Measurements from ENCODE around the gene IFNG. TPM values are rescaled to one million over a fixed set of nuclear protein-coding genes. Genes with fewer than 3 reads are reported as not detected.

The IFNG gene
- total and polyA plus RNA-seq, 12 donors = 1.5 TPM; not detected in 11

GRCh38 chr12:68106160-68106559 lies 53.4 kb downstream of the IFNG start:
- Histone ChIP-seq H3K36me3 (no peaks in the 10 kb centered on the region), H3K27ac (no peak overlapping the region), H3K9me3 (no peaks in the 10 kb centered on the region), H3K4me3 (no peak overlapping the region), H3K4me1 (no peaks in the 10 kb centered on the region), H3K27me3 (no peaks in the 10 kb centered on the region)
- ATAC-seq = no peak
- 63 to 78% methylated on average over 5 of the region's 5 CpGs for WGBS, 2 donors
- intact Hi-C loops (cut with DNase I) = no loop called here
- TF ChIP-seq, protein P1, sequence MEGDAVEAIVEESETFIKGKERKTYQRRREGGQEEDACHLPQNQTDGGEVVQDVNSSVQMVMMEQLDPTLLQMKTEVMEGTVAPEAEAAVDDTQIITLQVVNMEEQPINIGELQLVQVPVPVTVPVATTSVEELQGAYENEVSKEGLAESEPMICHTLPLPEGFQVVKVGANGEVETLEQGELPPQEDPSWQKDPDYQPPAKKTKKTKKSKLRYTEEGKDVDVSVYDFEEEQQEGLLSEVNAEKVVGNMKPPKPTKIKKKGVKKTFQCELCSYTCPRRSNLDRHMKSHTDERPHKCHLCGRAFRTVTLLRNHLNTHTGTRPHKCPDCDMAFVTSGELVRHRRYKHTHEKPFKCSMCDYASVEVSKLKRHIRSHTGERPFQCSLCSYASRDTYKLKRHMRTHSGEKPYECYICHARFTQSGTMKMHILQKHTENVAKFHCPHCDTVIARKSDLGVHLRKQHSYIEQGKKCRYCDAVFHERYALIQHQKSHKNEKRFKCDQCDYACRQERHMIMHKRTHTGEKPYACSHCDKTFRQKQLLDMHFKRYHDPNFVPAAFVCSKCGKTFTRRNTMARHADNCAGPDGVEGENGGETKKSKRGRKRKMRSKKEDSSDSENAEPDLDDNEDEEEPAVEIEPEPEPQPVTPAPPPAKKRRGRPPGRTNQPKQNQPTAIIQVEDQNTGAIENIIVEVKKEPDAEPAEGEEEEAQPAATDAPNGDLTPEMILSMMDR (IDR thresholded peaks at IDR 0.05) = no peak
- DNase-seq = no peak

Other genes starting within 250 kb of the IFNG start
- 1 to 10 TPM in 2 of 10 donors, under 1 TPM in 5, not detected in 3; 0.13 to 1.7 (median 0.46) TPM for gene IFNG-AS1, start 170.3 kb downstream of the IFNG start, total RNA-seq
- gene IFNG-AS1, start 170.3 kb downstream of the IFNG start, polyA plus RNA-seq = under 1 TPM in 1 of 2 donors, not detected in 1; 0.37 TPM
- gene IL26, start 66.1 kb upstream of the IFNG start, total RNA-seq = not detected
- not detected for gene IL26, start 66.1 kb upstream of the IFNG start, polyA plus RNA-seq
- not detected for gene IL22, start 93.9 kb upstream of the IFNG start, total RNA-seq
- gene IL22, start 93.9 kb upstream of the IFNG start, polyA plus RNA-seq = not detected
- 1 to 10 TPM; 3.3 to 8.5 (median 6.2) TPM for gene MDM1, start 172.6 kb upstream of the IFNG start, total RNA-seq
- gene MDM1, start 172.6 kb upstream of the IFNG start, polyA plus RNA-seq = 10 to 100 TPM in 1 of 2 donors, 1 to 10 TPM in 1; 4.3 to 11.8 TPM